SK-N-MC (cell line): ENCODE results near the gene DPP7.

Experiments
- EZH2 ChIP-seq: fragments of 200-600 bp; sonication (generic); IDR thresholded peaks from one replicate; pipeline ENCODE4 v1.6.1; 2017; ENCODE audit warnings: antibody characterized with exemption
- FOXP2 ChIP-seq: optimal IDR thresholded peaks from 2 replicates; pipeline ENCODE3; 2011; ENCODE audit warnings: mild to moderate bottlenecking, moderate library complexity; ENCODE audit not compliant: insufficient read depth; ENCODE audit errors: extremely low read length, control extremely low read depth
- POLR2AphosphoS5 ChIP-seq: IDR thresholded peaks from 2 replicates; pipeline ENCODE4 v1.6.1; 2012; ENCODE audit warnings: mild to moderate bottlenecking, low read depth, low read length, borderline replicate concordance

DNA sequence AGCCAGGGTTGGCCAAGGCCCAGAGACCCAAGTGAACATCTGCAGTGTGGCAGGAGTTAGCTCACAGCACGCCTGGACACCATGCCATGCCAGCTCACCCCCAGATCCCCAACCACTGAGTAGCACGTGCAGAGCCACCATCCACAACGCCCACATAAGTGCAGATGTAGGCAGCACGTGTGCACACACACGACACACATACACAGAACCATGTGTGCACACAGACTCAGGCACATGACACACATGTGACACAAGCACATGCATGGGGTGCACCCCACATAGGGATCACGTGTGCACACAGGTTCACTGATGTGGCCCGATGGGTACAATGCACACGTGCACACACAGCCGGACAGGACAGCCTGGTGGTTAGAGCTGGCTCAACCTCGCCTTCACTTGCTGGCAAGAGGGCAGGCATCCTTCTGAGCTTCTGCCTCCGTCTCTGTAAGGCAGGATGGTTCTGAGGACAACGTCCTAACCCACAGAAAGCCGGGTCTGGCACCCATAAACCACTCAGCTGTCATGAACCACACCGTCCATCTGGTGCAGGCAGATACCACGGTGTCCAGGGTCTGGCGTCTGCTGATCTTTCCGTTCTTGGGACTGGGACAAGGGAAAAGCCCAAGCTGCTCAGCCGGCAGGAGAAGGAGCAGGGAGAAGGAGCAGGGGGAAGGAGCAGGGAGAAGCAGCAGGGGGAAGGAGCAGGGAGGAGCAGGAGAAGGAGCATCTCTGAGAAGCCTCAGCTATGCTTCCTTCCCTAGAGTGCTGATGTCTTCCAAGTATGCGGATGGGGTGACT, 43.3 kb upstream of the DPP7 start:
- no peak for TF ChIP-seq POLR2AphosphoS5
- TF ChIP-seq EZH2 = no peak
- no peak for TF ChIP-seq FOXP2
